ENCODE results near the gene SHANK2. TPM values are rescaled to one million over a fixed set of nuclear protein-coding genes. Genes with fewer than 3 reads are reported as not detected.

Gene SHANK2
- total and polyA plus RNA-seq, 2 donors (not counting 3 experiments of a cell fraction or from before 2014, with no cell fraction given), result not detected

DNA sequence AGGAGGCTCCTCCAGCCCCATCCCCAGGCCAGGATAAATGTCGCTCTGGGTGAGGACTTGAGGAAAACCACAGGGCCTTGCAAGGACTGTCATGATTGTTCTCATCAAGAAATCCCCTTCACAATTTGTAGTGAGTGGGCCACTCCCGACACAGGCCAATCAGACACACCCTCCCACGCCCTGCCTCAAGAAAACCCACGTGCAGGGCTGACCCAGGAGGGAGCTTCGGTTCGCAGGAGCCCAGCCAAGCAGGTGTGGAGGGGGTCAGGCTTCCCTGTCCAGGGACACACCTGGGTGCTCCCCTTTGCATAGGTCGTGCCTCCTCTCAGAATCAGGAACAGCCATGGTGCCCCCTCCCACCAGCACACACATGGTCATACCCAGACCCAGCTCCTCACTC, 43.2 kb downstream of the SHANK2 start:
- H4K20me1 ChIP-seq (replicated peaks; ENCODE audit: control insufficient read depth, extremely low read depth, insufficient read depth, low read length), result no peaks in the 10 kb centered on the region
- CTCF ChIA-PET, result no interaction called here
- H3K9ac ChIP-seq (replicated peaks; ENCODE audit: extremely low read depth, insufficient read depth, low read length), result no peak overlapping the region
- H2AFZ ChIP-seq (ENCODE audit: low read depth, low read length), result no peak overlapping the region
- H3K27me3 ChIP-seq (ENCODE audit: control insufficient read depth in 2 of 2, insufficient read depth in 2 of 2, low read length in 2 of 2), result no peaks in the 10 kb centered on the region
- no peak overlapping the region for H3K4me3 ChIP-seq (replicated peaks in 1 of 3; ENCODE audit: insufficient read depth in 1 of 3, low read depth in 1 of 3, low read length in 3 of 3)
- BruUV-seq (replicated peaks), result no TSS peak
- TF ChIP-seq POLR2AphosphoS5 (IDR thresholded peaks at IDR 0.05; ENCODE audit: insufficient read depth, low read depth, low read length) (no peak), POLR2A (IDR thresholded peaks at IDR 0.05; ENCODE audit: low read depth, low read length) (no peak), JUN (IDR thresholded peaks at IDR 0.05; ENCODE audit: borderline replicate concordance, insufficient read depth, insufficient read length, low read depth) (no peak), FOS (IDR thresholded peaks at IDR 0.05; ENCODE audit: borderline replicate concordance, insufficient read depth, low read length) (no peak), GATA2 (IDR thresholded peaks at IDR 0.05; ENCODE audit: insufficient read depth, insufficient read length, low read depth, low read length) (no peak), EZH2 (IDR thresholded peaks at IDR 0.05; ENCODE audit: borderline replicate concordance, low read depth, low read length, severe bottlenecking) (no peak), CTCF (IDR thresholded peaks at IDR 0.05; ENCODE audit: extremely low read depth in 1 of 2, insufficient read depth in 1 of 2, low read depth in 1 of 2, low read length in 2 of 2) (no peak), MYC (IDR thresholded peaks at IDR 0.05; ENCODE audit: low read depth, low read length) (no peak)
- TF ChIP-seq, protein P1, sequence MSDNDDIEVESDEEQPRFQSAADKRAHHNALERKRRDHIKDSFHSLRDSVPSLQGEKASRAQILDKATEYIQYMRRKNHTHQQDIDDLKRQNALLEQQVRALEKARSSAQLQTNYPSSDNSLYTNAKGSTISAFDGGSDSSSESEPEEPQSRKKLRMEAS (IDR thresholded peaks at IDR 0.05; ENCODE audit: insufficient read depth, insufficient read length), result no peak
- no peak overlapping the region for H3K4me2 ChIP-seq (ENCODE audit: insufficient read depth, low read length)
- no peaks in the 10 kb centered on the region for H3K9me3 ChIP-seq (replicated peaks; ENCODE audit: control insufficient read depth, insufficient read depth, low read length)
- intact Hi-C loops (cut with micrococcal nuclease) (no loop called here), dilution Hi-C loops (cut with MboI; ENCODE audit: extremely low pct_ligation_motif_present, low sequenced_read_pairs) (no loop called here)
- H3K4me1 ChIP-seq (ENCODE audit: control insufficient read depth, extremely low read depth, insufficient read depth, low read length), result no peaks in the 10 kb centered on the region
- no peaks in the 10 kb centered on the region for H3K36me3 ChIP-seq (ENCODE audit: control insufficient read depth in 2 of 2, extremely low read depth in 1 of 2, insufficient read depth in 2 of 2, low read length in 2 of 2)
- no peak for FAIRE-seq
- POLR2A ChIA-PET, result no interaction called here
- H3K27ac ChIP-seq (ENCODE audit: insufficient read depth, low read depth, low read length), result no peak overlapping the region
- H3K79me2 ChIP-seq (ENCODE audit: control insufficient read depth, insufficient read depth, low read length), result no peaks in the 10 kb centered on the region
- H3K9me1 ChIP-seq (replicated peaks; ENCODE audit: control insufficient read depth, extremely low read depth, insufficient read depth, low read length), result no peaks in the 10 kb centered on the region
- DNase-seq (ENCODE audit: low read depth, low spot score), result no peak

Measured in endothelial cell of umbilical vein (primary cell).